Chondrocyte (in vitro differentiated cells): Measurements from ENCODE around the gene CDK5. TPM values are rescaled to one million over a fixed set of nuclear protein-coding genes. Genes with fewer than 3 reads are reported as not detected.

Source experiments
- DNase-seq: peaks from one replicate; pipeline ENCODE4 v3.0.0; 2021; ENCODE audit warnings: mixed read lengths, low spot score
- H3K27ac Mint-ChIP-seq: one replicate; pipeline ENCODE4 v1.8.0; 2021; ENCODE audit warnings: mild to moderate bottlenecking, moderate library complexity, mixed read lengths; ENCODE audit not compliant: unreplicated experiment
- H3K27me3 Mint-ChIP-seq: 2 replicates; pipeline ENCODE4 v1.8.0; 2021; ENCODE audit warnings: low read depth, mixed read lengths
- H3K36me3 Mint-ChIP-seq: 2 replicates; pipeline ENCODE4 v1.8.0; 2021; ENCODE audit warnings: low read depth, mixed read lengths
- H3K4me1 Mint-ChIP-seq: 2 replicates; pipeline ENCODE4 v1.8.0; 2021; ENCODE audit warnings: low read depth, mild to moderate bottlenecking, mixed read lengths
- H3K4me3 Mint-ChIP-seq: one replicate; pipeline ENCODE4 v1.8.0; 2021; ENCODE audit warnings: mild to moderate bottlenecking, moderate library complexity, mixed read lengths; ENCODE audit not compliant: unreplicated experiment
- H3K9me3 Mint-ChIP-seq: 2 replicates; pipeline ENCODE4 v1.8.0; 2021; ENCODE audit warnings: low read depth, mixed read lengths
- total RNA-seq: library from RNA; stranded (reverse); gene quantifications from 3 replicates; pipeline ENCODE4 v1.2.1, GENCODE V29; 2021
- TF ChIP-seq, protein P1 (sequence below): fragments of 200-600 bp; sonication (generic); IDR thresholded peaks from 2 replicates; pipeline ENCODE4 v1.5.0; 2021; ENCODE audit warnings: antibody characterized with exemption, mild to moderate bottlenecking, moderate library complexity

The CDK5 gene
- total RNA-seq, 1 donor from 2014 or later: 24.0 TPM

DNA sequence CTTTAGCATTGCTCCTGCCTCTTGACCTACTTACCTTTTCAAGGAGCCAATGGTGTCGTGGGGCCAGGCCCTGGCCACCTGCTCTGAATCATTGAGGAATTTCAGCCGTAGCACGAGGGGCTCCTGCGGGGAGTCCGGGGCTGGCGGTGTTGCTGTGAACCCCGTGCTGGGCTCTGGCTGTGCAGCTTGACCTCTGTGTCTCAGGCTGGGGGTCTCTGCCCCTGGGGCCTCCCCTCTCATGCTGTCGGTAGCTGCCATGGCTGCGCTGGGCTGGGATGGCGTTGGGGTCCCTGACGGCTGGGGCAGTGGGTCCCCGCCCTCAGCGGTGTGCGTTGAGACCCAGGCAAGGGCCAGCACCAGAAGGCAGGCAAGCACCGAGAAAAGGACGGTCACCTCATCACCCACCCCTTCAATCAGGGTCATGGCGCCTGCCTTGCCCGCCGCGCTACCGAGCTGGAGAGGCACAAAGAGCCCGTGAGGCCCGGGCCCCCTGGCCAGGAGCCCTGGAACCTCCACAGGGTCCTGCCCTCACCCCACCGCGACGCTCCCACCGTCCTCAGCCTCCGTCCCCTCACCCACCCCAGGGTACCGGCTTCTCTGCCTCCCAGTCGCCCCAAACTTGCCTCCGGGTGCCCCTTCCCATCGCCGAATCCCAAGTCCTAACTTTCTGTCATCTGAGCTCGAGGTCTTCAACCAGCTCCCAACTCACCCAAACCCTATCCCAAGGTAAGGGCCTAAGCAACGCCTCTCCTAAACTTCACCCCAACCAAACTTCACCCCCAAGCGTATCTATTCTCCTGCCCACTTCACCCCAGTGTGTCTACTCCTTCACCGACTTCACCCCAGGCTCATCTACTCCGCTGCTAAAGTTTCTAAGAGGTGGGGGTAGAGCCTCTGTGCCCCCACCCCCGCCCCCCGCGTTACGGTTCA is 24.7 kb upstream of the CDK5 start:
- TF ChIP-seq, protein P1, sequence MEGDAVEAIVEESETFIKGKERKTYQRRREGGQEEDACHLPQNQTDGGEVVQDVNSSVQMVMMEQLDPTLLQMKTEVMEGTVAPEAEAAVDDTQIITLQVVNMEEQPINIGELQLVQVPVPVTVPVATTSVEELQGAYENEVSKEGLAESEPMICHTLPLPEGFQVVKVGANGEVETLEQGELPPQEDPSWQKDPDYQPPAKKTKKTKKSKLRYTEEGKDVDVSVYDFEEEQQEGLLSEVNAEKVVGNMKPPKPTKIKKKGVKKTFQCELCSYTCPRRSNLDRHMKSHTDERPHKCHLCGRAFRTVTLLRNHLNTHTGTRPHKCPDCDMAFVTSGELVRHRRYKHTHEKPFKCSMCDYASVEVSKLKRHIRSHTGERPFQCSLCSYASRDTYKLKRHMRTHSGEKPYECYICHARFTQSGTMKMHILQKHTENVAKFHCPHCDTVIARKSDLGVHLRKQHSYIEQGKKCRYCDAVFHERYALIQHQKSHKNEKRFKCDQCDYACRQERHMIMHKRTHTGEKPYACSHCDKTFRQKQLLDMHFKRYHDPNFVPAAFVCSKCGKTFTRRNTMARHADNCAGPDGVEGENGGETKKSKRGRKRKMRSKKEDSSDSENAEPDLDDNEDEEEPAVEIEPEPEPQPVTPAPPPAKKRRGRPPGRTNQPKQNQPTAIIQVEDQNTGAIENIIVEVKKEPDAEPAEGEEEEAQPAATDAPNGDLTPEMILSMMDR: no peak
- no peaks in the 10 kb centered on the region for H3K9me3 Mint-ChIP-seq
- DNase-seq: no peak
- no peaks in the 10 kb centered on the region for H3K27me3 Mint-ChIP-seq
- H3K36me3 Mint-ChIP-seq: no peaks in the 10 kb centered on the region
- peak overlapping the region; percentile 86 for H3K27ac Mint-ChIP-seq
- H3K4me3 Mint-ChIP-seq: peak overlapping the region; percentile 94
- H3K4me1 Mint-ChIP-seq: peaks cover 49% of the 10 kb centered on the region

DNA sequence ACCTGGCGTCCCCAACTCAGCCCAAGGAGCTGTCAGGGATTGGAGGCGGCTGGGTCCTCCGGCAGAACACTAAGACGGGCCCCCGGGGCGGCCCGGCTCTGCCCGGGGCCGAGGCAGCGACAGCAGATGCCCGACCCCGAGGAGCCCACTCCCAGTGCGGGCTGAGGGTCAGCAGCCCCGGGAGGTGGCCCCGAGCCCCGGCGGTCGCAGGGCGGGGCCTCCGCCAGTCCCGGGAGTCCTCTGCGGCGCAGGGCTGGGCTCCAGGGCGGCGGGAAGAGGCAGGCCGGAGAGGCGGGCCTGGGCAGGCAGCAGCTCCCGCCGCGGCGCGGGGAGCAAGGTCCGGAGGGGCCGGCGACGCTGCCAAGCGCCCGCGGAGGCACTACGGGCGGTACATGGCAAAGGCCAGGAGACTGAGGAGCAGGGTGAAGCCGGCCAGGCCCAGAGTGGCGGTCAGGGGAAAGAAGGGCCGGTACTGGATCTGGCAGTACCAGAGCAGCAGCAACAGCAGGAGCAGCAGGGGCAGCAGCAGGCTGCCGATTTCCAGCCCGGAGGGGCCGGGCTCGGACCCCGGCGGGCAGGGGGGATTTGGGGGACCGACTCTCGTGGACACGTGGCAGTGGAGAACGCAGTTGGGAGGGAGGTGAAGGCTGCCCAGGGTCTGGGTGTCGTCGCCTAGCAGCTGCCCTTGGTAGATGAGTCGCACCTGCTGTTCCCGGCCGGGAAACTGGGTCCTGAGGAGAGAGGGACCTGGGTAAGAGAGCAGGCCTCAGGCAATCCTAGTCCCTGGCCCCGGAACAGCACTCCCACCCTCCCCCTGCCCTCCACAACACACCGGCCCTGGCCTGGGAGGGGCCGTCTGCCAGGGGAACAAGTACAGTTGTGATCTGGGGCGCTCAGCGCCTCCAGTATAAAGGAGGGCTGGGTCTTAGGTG is 23.7 kb upstream of the CDK5 start:
- no peaks in the 10 kb centered on the region for H3K36me3 Mint-ChIP-seq
- H3K4me3 Mint-ChIP-seq: peak overlapping the region; percentile 94
- no peaks in the 10 kb centered on the region for H3K27me3 Mint-ChIP-seq
- peak overlapping the region; percentile 78 for H3K27ac Mint-ChIP-seq
- TF ChIP-seq, protein P1: no peak
- no peak for DNase-seq
- H3K9me3 Mint-ChIP-seq: no peaks in the 10 kb centered on the region
- peaks cover 52% of the 10 kb centered on the region for H3K4me1 Mint-ChIP-seq

DNA sequence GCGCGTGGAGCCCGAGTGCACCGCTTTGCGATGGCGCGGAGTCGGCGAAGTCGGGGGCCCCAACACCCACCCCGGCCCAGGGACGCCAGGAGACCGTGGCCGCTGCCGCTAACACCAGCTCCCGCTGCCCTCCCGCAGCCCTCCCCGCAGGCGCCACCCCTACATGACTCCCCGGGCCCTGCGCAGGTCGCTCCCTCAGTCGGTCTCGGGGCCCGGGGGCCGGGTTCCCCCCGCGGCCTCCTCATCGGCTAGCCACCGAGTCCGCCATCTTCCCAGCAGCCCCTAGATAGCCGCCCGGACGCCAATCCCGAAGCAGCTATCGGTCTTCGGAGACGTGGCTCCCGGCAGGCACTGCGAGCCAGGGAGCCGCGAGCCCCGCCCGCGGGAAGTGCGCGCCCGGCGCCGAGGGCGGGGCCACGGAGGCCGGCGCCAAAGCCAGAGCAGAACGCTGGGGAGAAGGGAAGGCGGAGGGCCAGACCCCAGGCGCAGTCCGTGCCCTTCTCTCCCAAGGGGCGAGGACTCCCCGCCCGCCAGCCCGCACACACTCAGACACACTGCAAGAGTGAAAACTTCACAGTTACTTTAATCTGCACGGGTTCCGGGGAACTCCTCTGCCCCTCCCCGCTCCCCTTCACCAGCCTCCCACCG is 22.9 kb upstream of the CDK5 start, which contains the start of gene FASTK:
FASTK (minus strand) TSS at position 288 of the 648 bp plus-strand sequence; CDS start at position 245, 43 bp downstream.
- DNase-seq: no peak
- TF ChIP-seq, protein P1: no peak
- Mint-ChIP-seq H3K36me3 (peaks cover 4% of the 10 kb centered on the region), H3K27me3 (no peaks in the 10 kb centered on the region), H3K27ac (peak within 1 kb of the TSS; percentile 97), H3K4me1 (peaks cover 51% of the 10 kb centered on the region), H3K4me3 (peak within 1 kb of the TSS; percentile 94), H3K9me3 (no peaks in the 10 kb centered on the region)

DNA sequence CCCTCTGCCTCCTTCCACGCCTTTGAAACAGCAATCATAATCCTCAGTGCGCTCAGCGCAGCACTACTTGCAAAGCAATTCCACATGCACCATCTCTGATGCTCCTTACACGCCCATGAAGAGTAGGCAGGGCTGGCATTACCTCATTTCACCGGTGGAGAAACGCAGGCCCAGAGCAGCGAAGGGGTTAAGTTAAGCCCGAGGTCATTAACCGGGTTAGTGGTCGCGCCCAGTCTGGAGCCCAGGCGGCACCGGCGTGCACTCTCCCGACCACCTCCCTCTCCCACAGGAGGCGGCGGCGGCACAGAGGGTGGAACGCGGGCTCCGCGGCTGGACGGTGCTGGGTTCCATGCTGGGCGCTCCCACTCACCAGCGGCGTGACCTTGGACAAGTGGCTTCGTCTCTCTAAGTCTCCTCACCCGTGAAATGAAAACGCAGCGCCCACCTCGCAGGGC is 22.4 kb upstream of the CDK5 start:
- Mint-ChIP-seq H3K4me3 (peak overlapping the region; percentile 87), H3K9me3 (no peaks in the 10 kb centered on the region), H3K27ac (peak overlapping the region; percentile 97), H3K36me3 (peaks cover 6% of the 10 kb centered on the region), H3K4me1 (peaks cover 46% of the 10 kb centered on the region), H3K27me3 (no peaks in the 10 kb centered on the region)
- DNase-seq: no peak
- TF ChIP-seq, protein P1: no peak
